DMS79 treated with DMSO at 0.1 percent for 48 hours (cell line): ENCODE results near the gene SUN2.

ENCODE experiments used
- DNase-seq: peaks from one replicate; lab custom pipeline; 2025; lab: John Stamatoyannopoulos, UW

Gene SUN2

GRCh38 chr22:38716271-38716670 lies 39.5 kb downstream of the SUN2 start:
- no peak for DNase-seq

GRCh38 chr22:38715852-38716251 lies 39.9 kb downstream of the SUN2 start:
- DNase-seq = no peak

- peak; percentile 31 for DNase-seq
Measured at GRCh38 chr22:38715176-38715764, 40.5 kb downstream of the SUN2 start.

- no peak for DNase-seq
Measured at GRCh38 chr22:38713921-38714320, 41.9 kb downstream of the SUN2 start.

- no peak for DNase-seq
Measured at GRCh38 chr22:38712486-38713207, 43.2 kb downstream of the SUN2 start.

- no peak for DNase-seq
Measured at GRCh38 chr22:38710866-38711265, 44.9 kb downstream of the SUN2 start.

- DNase-seq = no peak
Measured at GRCh38 chr22:38710351-38710750, 45.4 kb downstream of the SUN2 start.

GRCh38 chr22:38709306-38709705 lies 46.5 kb downstream of the SUN2 start:
- DNase-seq = no peak

- no peak for DNase-seq
Measured at GRCh38 chr22:38707984-38708383, 47.8 kb downstream of the SUN2 start.

GRCh38 chr22:38707346-38707745 lies 48.5 kb downstream of the SUN2 start:
- DNase-seq = no peak

- no peak for DNase-seq
Measured at GRCh38 chr22:38706901-38707195, 49.0 kb downstream of the SUN2 start.

- no peak for DNase-seq
Measured at GRCh38 chr22:38706101-38706900, 49.5 kb downstream of the SUN2 start.

- peak; percentile 96 for DNase-seq
Measured at GRCh38 chr22:38705235-38706100, 50.3 kb downstream of the SUN2 start, which contains the start of gene GTPBP1. Gene GTPBP1 (plus strand): TSS chr22:38705944. CDS start chr22:38705956, 12 bp downstream.

GRCh38 chr22:38704654-38705234 lies 51.1 kb downstream of the SUN2 start:
- no peak for DNase-seq

GRCh38 chr22:38700789-38701628 lies 54.8 kb downstream of the SUN2 start, which contains the start of gene JOSD1:
Gene JOSD1 (minus strand): TSS chr22:38700943. CDS start chr22:38699987, 956 bp downstream.
- peak; percentile 48 for DNase-seq

- DNase-seq = no peak
Measured at GRCh38 chr22:38700270-38700788, 55.5 kb downstream of the SUN2 start.

GRCh38 chr22:38699784-38700183 lies 56.0 kb downstream of the SUN2 start:
- DNase-seq = no peak

- no peak for DNase-seq
Measured at GRCh38 chr22:38699143-38699542, 56.7 kb downstream of the SUN2 start.

GRCh38 chr22:38698407-38699094 lies 57.2 kb downstream of the SUN2 start:
- DNase-seq = no peak
